HepG2 (cell line): ENCODE results near the gene CNTRL. TPM values are rescaled to one million over a fixed set of nuclear protein-coding genes. Genes with fewer than 3 reads are reported as not detected.
A peak's percentile ranks its signal among the peaks of the same experiment; 100 is the strongest.

Experiments used
- ATF3 ChIP-seq: sonication (generic); formaldehyde crosslinking; IDR thresholded peaks from 2 replicates; pipeline ENCODE4 v1.4.0; 2020; ENCODE audit warnings: missing genetic modification reagents
- EZH2 ChIP-seq: conservative IDR thresholded peaks from 2 replicates; pipeline ENCODE4 v1.6.1; 2012; ENCODE audit warnings: mild to moderate bottlenecking, low read depth, low read length, moderate library complexity
- FOXA3 ChIP-seq: IDR thresholded peaks from 2 replicates; pipeline ENCODE4 v1.6.1; 2016; ENCODE audit warnings: missing genetic modification reagents, missing compliant biosample characterization
- FOXC1 ChIP-seq: sonication (generic); formaldehyde crosslinking; IDR thresholded peaks from 2 replicates; pipeline ENCODE4 v1.8.0; 2022; ENCODE audit warnings: mild to moderate bottlenecking, missing genetic modification reagents, borderline replicate concordance
- GPBP1L1 ChIP-seq: sonication (generic); formaldehyde crosslinking; IDR thresholded peaks from 2 replicates; pipeline ENCODE4 v1.5.0; 2020; ENCODE audit warnings: mild to moderate bottlenecking, missing genetic modification reagents
- HNRNPH1 ChIP-seq: fragments of 200-400 bp; formaldehyde crosslinking; optimal IDR thresholded peaks from 2 replicates; pipeline ENCODE3; 2017; ENCODE audit warnings: mild to moderate bottlenecking, low read depth, low read length
- HOXA5 ChIP-seq: sonication (generic); formaldehyde crosslinking; IDR thresholded peaks from 2 replicates; pipeline ENCODE4 v1.4.0; 2020; ENCODE audit warnings: missing genetic modification reagents
- SIN3B ChIP-seq: fragments of 150-350 bp; IDR thresholded peaks from 2 replicates; pipeline ENCODE4 v1.6.1; 2014; ENCODE audit warnings: low read length
- TBX2 ChIP-seq: sonication (generic); formaldehyde crosslinking; IDR thresholded peaks from 2 replicates; pipeline ENCODE4 v1.5.0; 2020; ENCODE audit warnings: missing genetic modification reagents, mild to moderate bottlenecking, borderline replicate concordance
- ZBTB40 ChIP-seq, 2 experiments: fragments of 450-650 bp in 1 of 2; sonication (generic) in 1 of 2; formaldehyde crosslinking in 1 of 2; IDR thresholded peaks; 2 replicates each; pipeline versions ENCODE4 v1.6.1 to v1.8.0; 2016 to 2022; ENCODE audit warnings: antibody characterized with exemption in 1 of 2, mild to moderate bottlenecking in 1 of 2, missing genetic modification reagents in 1 of 2
- ZNF619 ChIP-seq: sonication (generic); formaldehyde crosslinking; IDR thresholded peaks from 2 replicates; pipeline ENCODE4 v1.4.0; 2020; ENCODE audit warnings: mild to moderate bottlenecking, missing genetic modification reagents
- ZNF710 ChIP-seq: sonication (generic); formaldehyde crosslinking; IDR thresholded peaks from 2 replicates; pipeline ENCODE4 v1.5.0; 2020; ENCODE audit warnings: mild to moderate bottlenecking, missing genetic modification reagents, borderline replicate concordance
- ZNF713 ChIP-seq: sonication (generic); formaldehyde crosslinking; IDR thresholded peaks from 2 replicates; pipeline ENCODE4 v1.4.0; 2020; ENCODE audit warnings: mild to moderate bottlenecking, missing genetic modification reagents
- ZNF740 ChIP-seq: sonication (generic); formaldehyde crosslinking; IDR thresholded peaks from 2 replicates; pipeline ENCODE4 v1.4.0; 2020; ENCODE audit warnings: missing genetic modification reagents
- ZNF761 ChIP-seq: sonication (generic); formaldehyde crosslinking; conservative IDR thresholded peaks from 2 replicates; pipeline ENCODE4 v1.4.0; 2020; ENCODE audit warnings: mild to moderate bottlenecking, missing genetic modification reagents
- polyA plus RNA-seq, 8 experiments: library from polyadenylated mRNA; depleted of rRNA in 3 of 8; stranded (reverse) in 7 of 8; unstranded in 1 of 8; fragments of >200 nt; fragmentation: Illumina TruSeq in 4 of 8; extraction: Trizol in 4 of 8; gene quantifications; 2 replicates each; pipeline versions ENCODE4 v1.2.1 to v1.2.3, GENCODE V29; 2011 to 2016; ENCODE audit warnings: low read depth in 4 of 8, missing spikeins in 1 of 8, mixed read lengths in 1 of 8; ENCODE audit not compliant: insufficient read depth in 1 of 8
- total RNA-seq, 5 experiments: library from RNA; depleted of rRNA; stranded (reverse); fragments of >200 nt; fragmentation: Illumina TruSeq; extraction: Trizol; gene quantifications; 2 replicates each; pipeline ENCODE4 v1.2.3, GENCODE V29; 2016; ENCODE audit warnings: low read depth in 1 of 5

The CNTRL gene
- total and polyA plus RNA-seq, 2 of the 13 experiments (the other 11 are each of a cell fraction or from before 2014, with no cell fraction given) = 7.5 to 11.8 TPM

- TF ChIP-seq ZNF619 (CRISPR knock-in tag) = no peak
- peak; percentile 69 for TF ChIP-seq FOXA3 (CRISPR knock-in tag)
- no peak for TF ChIP-seq ZNF710
- no peak for TF ChIP-seq EZH2
- TF ChIP-seq ZBTB40 (IDR thresholded peaks at IDR 0.05) = no peak
- TF ChIP-seq ZBTB40 (CRISPR knock-in tag; IDR thresholded peaks at IDR 0.05) = no peak
- no peak for TF ChIP-seq HOXA5 (CRISPR knock-in tag)
- no peak for TF ChIP-seq HNRNPH1
- no peak for TF ChIP-seq ATF3
- TF ChIP-seq TBX2 (CRISPR knock-in tag) = no peak
- no peak for TF ChIP-seq ZNF761 (CRISPR knock-in tag)
- no peak for TF ChIP-seq FOXC1 (CRISPR knock-in tag)
- TF ChIP-seq ZNF740 (CRISPR knock-in tag) = no peak
- TF ChIP-seq ZNF713 (CRISPR knock-in tag) = no peak
- no peak for TF ChIP-seq SIN3B
- no peak for TF ChIP-seq GPBP1L1
These were observed 129.4 kb downstream of the CNTRL start (continued) for GRCh38 chr9:121204121-121204520.
